ENCODE results near the gene NEK8. TPM values are rescaled to one million over a fixed set of nuclear protein-coding genes. Genes with fewer than 3 reads are reported as not detected.
"Not testable (repeated sequence)": the region's sequence is repeated elsewhere in the genome, so short reads cannot be mapped to it uniquely, and the experiment has no call there.

NEK8 gene
- total RNA-seq, 1 donor from 2014 or later, result 0.82 TPM

DNA sequence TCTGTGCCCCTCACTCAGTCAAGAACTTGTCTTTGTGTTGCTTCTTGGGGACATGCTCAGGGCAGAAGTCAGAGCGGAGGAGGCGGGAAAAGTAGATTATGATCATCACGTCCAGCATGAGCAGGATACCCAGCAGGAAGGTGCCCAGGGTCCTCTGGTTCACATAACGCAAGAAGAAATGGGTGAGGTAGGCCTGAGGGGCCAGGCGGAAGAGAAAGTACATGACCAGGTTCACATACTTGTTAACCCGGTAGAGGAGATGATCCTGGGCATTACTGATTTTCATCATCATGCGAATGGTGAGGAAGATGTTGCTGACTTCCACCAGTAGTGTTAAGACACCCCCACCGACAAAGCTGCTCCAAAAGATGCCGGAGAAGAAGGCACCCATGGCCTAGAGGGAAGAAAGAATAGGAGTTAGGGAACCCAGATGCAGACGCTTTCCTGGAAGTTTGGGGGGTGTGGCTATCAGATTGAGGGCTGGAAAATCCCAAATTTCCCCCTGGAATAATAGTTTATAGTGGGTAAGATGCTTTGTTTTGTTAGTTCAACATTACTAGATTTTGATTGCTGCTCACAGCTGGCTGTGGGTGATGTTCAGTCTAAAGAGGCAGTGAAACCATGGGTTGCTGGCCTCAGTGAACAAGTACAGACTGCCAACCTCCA, 4.0 kb upstream of the NEK8 start:
- FAIRE-seq (no peak), DNase-seq (ENCODE audit: low spot score in 2 of 2) (no peak)

DNA sequence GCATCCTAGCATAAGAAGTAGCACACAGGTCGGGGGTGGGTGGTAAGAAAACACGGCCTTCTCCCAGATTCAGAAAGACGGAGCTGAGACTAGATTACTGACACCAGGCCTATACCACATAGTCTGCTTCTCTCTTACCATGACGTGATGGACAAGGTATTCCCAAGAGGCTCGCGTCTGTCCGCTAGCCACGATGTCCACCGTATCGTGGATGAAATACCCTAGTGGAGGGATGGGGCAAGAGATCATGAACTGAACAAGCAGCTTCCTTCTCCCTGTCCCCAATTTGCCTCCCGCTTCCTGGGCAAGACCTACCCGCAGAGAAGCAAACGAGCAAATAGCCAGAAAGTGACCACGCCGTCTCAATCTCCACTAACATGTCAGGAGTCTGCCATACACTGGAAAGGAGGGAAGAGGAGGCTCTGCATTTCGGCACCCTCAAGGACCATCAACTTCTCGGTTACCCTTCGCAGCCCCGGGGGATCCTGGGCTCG, 3.4 kb upstream of the NEK8 start:
- DNase-seq (ENCODE audit: low spot score in 2 of 2), result no peak
- FAIRE-seq, result no peak

DNA sequence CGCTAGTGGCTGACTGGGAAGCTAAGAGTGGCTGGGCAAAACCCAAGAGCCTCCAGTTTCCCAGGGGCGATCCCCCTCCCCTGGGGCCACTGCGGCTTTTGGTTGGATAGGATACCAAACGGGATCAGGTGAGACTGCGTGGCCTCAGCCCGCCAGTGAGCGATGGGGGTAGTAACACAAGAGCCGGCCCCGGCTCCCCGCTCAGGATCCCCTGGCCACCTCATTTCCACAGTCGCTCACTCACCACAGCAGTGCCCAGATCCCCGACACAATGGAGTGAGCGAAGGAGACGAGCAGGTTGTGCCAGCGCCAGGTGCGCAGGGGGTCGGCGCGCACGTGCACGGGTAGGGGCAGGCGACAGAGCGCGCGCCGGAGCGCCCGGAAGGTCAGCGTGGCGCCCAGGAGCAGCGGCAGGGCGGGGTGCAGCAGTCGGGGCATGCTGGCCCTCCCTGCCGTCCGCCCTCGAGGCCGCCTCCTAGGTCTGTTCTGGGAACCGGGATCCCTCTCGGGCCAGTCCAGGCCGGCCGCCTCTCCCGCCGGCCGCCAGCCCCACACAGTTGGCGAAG, 2.8 kb upstream of the NEK8 start:
- DNase-seq (ENCODE audit: low spot score in 2 of 2) (no peak), FAIRE-seq (no peak)

DNA sequence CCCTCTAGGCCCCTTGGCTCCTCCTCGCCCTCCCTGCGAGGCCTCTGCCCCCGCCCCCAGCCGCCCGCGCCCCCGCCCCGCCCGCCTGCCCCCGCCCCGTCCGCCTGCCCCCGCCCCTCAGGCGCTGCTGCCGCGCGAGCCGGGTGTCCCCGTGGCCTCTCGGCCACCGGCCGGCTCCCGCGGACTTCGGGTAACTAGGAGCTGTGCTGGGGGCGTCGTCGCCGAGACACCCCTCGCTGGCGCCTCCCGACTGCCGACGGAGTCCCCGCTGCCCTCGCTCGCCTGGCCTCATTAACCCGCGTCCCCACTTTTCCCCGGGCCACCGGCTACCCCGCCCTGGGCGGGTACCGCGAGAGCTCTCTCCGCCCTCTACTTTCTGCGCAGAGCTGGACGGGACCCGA, 2.4 kb upstream of the NEK8 start, which contains the start of gene TLCD1:
TSS of gene TLCD1 (minus strand) at position 8 of the 401 bp plus-strand sequence. CDS start 136 bp downstream, outside the sequence.
- FAIRE-seq (no peak), DNase-seq (ENCODE audit: low spot score in 2 of 2) (peak; percentile 77 to 78)

DNA sequence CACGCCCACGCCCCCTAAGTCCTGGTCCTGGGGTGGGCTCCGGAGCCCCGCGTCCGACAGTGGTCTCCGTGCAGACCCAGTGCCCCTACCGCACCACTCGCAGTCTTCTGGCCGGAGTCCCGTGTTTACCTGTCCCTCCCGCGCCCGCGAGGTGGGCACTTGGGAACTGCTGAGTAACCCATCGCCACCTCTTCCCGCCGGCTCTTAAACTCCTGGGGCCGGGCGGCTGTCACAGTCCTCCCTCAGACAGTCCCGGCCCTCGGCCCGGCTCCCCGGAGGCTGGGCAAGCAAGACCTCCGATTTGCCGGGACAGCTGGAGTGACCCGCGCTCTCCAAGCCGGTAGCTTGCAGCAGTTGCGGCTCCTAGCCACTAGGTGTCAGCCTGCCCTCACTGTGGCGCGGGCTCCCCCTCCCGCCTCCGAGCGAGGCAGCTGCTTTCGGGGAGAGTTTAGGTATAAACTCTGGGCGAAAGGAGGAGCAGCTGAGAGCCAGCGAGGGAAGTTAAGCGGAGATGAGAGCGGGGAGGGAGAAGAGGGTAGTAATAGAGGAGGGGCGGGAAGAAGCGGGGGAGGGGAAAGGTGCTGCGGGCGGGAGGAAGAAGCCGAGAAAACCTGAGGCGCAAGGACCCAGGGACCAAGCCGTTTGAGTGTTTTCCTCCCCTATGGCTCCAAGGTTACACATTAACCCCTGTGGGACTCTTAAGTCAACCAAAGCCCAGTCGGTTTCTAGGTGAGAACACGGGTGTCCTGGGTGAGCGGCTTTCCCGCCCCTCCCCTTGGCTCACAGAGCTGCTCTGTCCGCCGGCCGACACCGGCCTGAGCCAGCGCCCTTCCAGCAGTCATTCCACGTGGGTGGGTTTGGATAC, 1.7 kb upstream of the NEK8 start:
- peak; percentile 91 to 94 for DNase-seq (ENCODE audit: low spot score in 2 of 2)
- no peak for FAIRE-seq

DNA sequence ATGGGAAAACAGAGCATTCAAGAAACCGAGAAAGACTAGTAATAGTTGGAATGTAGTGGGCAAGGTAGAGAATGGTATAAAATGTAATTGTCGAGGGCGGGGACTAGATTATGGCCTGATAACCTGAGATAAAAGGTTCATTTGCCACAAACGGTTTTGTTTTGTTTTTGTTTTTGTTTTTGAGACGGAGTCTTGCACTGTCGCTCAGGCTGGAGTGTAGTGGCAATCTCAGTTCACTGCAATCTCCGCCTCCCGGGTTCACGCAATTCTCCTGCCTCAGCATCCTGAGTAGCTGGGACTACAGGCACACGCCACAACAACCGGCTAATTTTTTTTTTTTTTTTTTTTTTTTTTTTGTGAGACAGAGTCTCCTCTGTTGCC, 1.4 kb downstream of the NEK8 start:
- DNase-seq (ENCODE audit: low spot score in 2 of 2), result no peak
- no peak for FAIRE-seq

DNA sequence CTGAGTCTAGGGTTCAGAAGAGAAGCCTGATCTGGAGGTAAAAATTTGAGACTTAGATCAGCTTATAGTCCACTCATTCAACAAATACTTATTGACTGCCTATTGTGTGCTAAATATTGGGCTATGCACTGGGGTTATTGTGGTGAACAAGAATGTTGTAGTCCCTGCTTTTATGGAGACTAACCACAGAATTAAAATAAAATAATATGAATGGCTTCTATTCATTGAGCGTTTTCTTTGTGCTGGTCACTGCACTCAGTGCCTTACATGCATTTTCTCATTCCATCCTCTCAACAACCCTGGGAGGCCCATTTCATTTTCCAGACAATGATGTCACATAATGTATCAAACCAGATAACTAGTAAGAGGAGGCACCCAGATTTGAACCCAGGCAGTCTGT, 4.8 kb downstream of the NEK8 start:
- no peak for FAIRE-seq
- no peak for DNase-seq (ENCODE audit: low spot score in 2 of 2)

DNA sequence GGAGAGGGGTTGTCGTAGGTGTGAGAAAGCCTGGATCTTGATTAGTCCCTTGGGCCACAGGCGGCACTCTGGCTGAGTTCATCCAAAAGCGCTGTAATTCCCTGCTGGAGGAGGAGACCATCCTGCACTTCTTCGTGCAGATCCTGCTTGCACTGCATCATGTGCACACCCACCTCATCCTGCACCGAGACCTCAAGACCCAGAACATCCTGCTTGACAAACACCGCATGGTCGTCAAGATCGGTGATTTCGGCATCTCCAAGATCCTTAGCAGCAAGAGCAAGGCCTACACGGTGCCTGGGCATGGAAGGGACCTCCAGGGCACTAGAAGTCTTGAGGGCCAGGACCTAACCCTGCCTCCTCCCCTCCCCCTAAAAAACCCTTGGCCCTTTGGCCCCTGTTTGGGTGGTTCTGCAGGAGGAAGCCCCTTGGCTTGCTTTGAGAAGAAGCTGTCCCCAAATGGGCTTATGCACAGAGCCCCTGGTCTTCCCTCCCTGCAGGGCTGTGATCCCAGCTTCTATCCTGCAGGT, 6.2 kb downstream of the NEK8 start:
- DNase-seq (ENCODE audit: low spot score in 2 of 2) (no peak), FAIRE-seq (no peak)

DNA sequence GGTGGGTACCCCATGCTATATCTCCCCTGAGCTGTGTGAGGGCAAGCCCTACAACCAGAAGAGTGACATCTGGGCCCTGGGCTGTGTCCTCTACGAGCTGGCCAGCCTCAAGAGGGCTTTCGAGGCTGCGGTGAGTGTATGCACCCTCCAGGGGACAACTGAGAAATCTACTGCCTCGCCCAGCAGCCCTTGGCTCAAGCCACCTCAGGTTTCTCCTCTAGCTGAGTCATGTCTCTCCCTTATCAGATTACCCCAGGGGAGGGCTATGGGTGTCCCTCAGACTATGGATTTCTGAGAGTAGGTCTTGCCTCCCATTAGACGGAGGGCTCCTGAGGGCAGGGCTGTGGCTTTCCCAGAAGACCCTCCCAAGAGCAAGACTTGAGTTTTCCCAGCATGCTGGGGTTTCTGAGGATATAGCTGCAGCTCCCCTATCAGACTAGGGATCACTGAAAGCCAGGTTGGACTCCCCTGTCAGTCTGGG, 6.7 kb downstream of the NEK8 start:
- DNase-seq (ENCODE audit: low spot score in 2 of 2) (no peak), FAIRE-seq (no peak)

DNA sequence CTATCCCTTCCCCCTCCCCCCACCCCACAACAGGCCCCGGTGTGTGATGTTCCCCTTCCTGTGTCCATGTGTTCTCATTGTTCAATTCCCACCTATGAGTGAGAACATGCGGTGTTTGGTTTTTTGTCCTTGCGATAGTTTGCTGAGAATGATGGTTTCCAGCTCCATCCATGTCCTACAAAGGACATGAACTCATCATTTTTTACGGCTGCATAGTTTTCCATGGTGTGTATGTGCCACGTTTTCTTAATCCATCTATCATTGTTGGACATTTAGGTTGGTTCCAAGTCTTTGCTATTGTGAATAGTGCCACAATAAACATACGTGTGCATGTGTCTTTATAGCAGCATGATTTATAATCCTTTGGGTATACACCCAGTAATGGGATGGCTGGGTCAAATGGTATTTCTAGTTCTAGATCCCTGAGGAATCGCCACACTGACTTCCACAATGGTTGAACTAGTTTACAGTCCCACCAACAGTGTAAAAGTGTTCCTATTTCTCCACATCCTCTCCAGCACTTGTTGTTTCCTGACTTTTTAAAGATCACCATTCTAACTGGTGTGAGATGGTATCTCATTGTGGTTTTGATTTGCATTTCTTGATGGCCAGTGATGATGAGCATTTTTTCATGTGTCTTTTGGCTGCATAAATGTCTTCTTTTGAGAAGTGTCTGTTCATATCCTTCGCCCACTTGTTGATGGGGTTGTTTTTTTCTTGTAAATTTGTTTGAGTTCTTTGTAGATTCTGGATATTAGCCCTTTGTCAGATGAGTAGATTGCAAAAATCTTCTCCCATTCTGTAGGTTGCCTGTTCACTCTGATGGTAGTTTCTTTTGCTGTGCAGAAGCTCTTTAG, 7.6 kb downstream of the NEK8 start:
- DNase-seq (ENCODE audit: low spot score in 2 of 2); FAIRE-seq: not testable (repeated sequence)

DNA sequence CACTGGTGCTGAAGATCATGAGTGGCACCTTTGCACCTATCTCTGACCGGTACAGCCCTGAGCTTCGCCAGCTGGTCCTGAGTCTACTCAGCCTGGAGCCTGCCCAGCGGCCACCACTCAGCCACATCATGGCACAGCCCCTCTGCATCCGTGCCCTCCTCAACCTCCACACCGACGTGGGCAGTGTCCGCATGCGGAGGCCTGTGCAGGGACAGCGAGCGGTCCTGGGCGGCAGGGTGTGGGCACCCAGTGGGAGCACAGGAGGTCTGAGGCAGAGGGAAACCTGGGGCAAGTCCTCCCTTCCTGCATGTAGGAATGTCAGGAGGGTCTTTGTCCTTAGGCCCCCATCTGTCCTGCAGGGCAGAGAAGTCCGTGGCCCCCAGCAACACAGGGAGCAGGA, 8.7 kb downstream of the NEK8 start:
- FAIRE-seq (no peak), DNase-seq (ENCODE audit: low spot score in 2 of 2) (no peak)

DNA sequence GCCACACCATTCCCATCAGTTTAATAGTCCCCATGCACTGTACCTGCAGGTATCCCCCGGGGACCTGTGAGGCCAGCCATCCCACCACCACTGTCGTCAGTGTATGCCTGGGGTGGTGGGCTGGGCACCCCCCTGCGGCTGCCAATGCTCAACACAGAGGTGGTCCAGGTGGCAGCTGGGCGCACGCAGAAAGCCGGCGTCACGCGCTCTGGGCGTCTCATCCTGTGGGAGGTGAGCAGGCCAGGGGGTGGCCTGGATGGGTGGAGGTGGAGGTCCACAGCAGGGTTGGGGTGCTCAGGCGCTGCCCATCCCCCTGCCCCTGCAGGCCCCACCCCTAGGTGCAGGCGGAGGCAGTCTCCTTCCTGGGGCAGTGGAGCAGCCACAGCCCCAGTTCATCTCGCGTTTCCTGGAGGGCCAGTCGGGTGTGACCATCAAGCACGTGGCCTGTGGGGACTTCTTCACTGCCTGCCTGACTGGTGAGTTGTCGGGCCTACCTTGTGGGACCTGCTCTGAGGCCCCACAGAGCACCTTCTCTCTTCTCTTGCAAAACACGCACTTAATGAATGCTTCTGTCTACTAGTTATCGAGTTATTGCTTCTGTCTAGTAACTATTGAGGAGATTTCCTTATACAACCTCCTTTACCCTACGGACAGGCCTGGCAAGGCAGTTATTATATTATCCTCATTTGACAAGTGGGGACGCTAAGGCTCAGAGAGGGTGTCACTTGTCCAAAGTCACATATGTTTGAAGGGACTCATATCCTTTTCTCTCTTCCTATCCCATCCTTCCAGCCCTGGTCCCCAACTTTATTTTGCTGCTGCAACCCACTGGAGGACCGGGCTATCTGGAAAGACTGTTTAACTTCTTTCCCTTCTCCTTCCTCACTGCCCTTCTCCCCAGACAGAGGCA, 9.4 kb downstream of the NEK8 start:
- DNase-seq (ENCODE audit: low spot score in 2 of 2) (no peak), FAIRE-seq (no peak)

DNA sequence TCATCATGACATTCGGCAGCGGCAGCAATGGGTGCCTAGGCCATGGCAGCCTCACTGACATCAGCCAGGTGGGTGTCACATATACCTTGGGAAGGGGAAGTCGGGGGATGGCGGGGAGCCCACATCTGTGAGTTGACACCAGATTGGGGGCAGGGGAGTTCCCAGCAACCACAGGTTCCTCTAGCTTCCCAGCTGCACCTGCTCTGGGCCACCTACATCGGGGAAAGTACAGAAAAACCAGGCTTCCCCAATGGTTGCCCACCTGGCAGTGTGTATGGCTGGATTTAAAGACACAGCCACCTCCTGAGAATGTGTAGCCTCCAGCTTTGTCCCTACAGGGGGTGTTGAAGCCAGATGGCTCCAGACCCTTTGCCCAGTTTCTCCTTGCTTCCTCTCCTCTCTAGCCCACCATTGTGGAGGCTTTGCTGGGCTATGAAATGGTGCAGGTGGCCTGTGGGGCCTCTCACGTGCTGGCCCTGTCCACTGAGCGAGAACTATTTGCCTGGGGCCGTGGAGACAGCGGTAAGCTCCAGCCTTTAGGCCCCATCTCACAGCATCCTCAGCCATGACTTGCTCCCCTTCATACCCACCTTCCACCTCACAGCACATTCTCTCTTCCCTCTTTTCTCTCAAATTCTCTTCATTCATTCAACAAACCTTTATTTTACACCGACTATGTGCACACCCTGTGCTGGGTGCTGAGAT, 10.2 kb downstream of the NEK8 start:
- FAIRE-seq, result no peak
- no peak for DNase-seq (ENCODE audit: low spot score in 2 of 2)

DNA sequence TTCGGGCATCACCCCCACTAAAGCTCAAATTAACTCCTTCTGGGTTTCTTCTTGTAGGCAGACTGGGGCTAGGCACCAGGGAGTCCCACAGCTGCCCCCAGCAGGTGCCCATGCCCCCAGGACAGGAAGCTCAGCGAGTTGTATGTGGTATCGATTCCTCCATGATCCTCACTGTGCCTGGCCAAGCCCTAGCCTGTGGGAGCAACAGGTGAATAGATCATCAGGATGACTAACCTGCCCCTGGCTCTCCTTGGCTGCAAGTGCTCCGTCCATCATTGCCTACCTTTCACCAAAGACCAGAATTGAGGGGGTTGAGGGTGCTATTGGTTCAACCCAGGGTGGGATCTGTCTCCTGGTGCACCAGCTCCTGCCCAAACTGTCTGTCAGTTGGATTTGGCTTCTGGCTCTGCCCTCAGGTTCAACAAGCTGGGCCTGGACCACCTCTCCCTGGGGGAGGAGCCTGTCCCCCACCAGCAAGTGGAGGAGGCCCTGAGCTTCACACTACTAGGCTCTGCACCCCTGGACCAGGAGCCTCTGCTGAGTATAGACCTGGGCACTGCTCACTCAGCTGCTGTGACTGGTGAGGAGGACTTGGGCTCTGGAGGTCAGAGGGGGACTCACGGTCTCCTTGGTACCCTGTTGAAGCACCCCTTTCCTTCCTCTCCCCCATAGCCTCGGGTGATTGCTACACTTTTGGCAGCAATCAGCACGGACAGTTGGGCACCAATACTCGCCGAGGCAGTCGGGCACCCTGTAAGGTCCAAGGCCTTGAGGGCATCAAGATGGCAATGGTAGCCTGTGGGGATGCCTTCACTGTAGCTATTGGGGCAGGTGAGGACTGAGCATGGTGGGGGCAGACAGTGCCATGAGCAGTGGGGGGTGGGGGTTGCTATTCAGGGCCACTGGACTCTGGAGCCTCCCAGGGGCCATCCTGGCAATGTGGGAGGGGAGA, 12.1 kb downstream of the NEK8 start:
- DNase-seq (ENCODE audit: low spot score in 2 of 2), result no peak

DNA sequence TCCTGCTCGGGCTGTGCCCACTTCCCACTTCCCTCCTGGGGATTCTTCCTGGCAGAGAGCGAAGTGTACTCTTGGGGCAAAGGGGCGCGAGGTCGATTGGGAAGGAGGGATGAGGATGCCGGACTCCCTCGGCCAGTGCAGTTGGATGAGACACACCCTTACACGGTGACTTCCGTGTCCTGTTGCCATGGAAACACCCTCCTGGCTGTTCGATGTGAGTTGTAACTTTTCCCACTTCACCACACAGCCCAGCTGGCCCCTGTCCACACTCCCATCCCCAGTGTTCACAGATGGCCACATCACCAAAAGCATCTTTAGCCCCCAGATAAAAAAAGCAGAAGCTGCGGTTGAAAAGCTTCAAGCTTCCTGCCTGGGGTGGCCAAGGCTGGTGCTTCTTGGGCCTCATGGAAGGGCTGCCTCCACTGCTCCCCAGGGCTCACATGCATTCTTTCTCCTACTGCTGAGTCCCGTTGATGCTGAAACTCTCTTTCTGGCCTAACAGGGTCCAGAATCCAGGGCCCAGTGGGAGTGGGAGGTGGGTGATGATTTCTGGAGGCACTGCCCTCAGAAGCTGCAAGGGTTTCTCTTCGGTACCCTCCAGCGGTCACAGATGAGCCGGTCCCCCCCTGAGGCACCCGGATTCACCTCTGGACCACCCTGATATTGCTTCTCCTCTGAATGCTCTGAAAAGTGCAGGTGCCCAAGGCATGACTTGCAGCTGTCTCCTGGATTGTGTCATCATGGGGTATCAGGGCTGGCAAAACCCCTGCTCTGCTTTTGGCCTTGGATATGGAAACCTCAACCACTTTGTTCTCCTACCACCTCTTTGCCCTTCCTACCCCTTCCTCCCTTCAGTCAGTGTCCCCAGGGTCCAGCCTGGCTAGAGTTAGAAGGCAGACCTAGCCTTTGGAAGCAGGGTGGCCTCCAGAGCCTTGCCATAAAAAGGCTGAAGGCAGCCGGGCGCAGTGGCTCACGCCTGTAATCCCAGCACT, 13.1 kb downstream of the NEK8 start:
- FAIRE-seq (no peak), DNase-seq (ENCODE audit: low spot score in 2 of 2) (peak in 1 of 2 donors; percentile 42)

More for the DNA sequence above, 12.1 kb downstream of the NEK8 start:
- no peak for FAIRE-seq
